DND-41 (cell line): ENCODE measurements around the gene FGF14.

Source experiments
- ATAC-seq: fragments of 200-7000 bp; cut with Tn5 transposase; 3 replicates; pipeline ENCODE4 v1.9.1; 2021; ENCODE audit warnings: low read depth; ENCODE audit not compliant: insufficient read depth
- DNase-seq: peaks from one replicate; pipeline ENCODE4 v3.0.0-alpha.2; 2020
- H2AFZ ChIP-seq: 2 replicates; pipeline ENCODE4 v1.6.0; 2012; ENCODE audit warnings: low read depth, low read length
- H3K27ac ChIP-seq: 2 replicates; pipeline ENCODE4 v1.5.1; 2012; ENCODE audit warnings: low read length, inconsistent platforms
- H3K27me3 ChIP-seq: fragments of 200-600 bp; sonication (generic); 2 replicates; pipeline ENCODE4 v1.6.0; 2012; ENCODE audit warnings: low read length, mild to moderate bottlenecking, inconsistent platforms; ENCODE audit not compliant: insufficient read depth, poor library complexity
- H3K36me3 ChIP-seq: 2 replicates; pipeline ENCODE4 v1.5.1; 2012; ENCODE audit warnings: low read length, inconsistent platforms; ENCODE audit not compliant: insufficient read depth
- H3K4me1 ChIP-seq: 2 replicates; pipeline ENCODE4 v1.5.1; 2012; ENCODE audit warnings: mild to moderate bottlenecking, low read length; ENCODE audit not compliant: insufficient read depth
- H3K4me2 ChIP-seq: 2 replicates; pipeline ENCODE4 v1.6.0; 2012; ENCODE audit warnings: mild to moderate bottlenecking, moderate library complexity, low read length, inconsistent platforms; ENCODE audit not compliant: insufficient read depth
- H3K4me3 ChIP-seq, 2 experiments: fragments of 200-600 bp in 1 of 2; shearing (Covaris generic) in 1 of 2; 2 replicates each; pipeline ENCODE4 v1.5.1; 2012 to 2016; ENCODE audit warnings: inconsistent platforms in 2 of 2, low read length in 2 of 2, mild to moderate bottlenecking in 2 of 2, low read depth in 1 of 2, moderate library complexity in 1 of 2
- H3K79me2 ChIP-seq: 2 replicates; pipeline ENCODE4 v1.6.0; 2012; ENCODE audit warnings: low read length, inconsistent platforms; ENCODE audit not compliant: insufficient read depth
- H3K9ac ChIP-seq: 2 replicates; pipeline ENCODE4 v1.6.0; 2012; ENCODE audit warnings: low read depth, mild to moderate bottlenecking, inconsistent platforms, low read length, moderate library complexity
- H3K9me3 ChIP-seq: 2 replicates; pipeline ENCODE4 v1.5.1; 2012; ENCODE audit warnings: low read length, moderate library complexity, mild to moderate bottlenecking, inconsistent platforms; ENCODE audit not compliant: insufficient read depth, severe bottlenecking
- H4K20me1 ChIP-seq: 2 replicates; pipeline ENCODE4 v1.6.0; 2012; ENCODE audit warnings: low read length; ENCODE audit not compliant: insufficient read depth
- EZH2 ChIP-seq: IDR thresholded peaks from 3 replicates; pipeline ENCODE4 v1.6.1; 2012; ENCODE audit warnings: borderline replicate concordance, low read depth, mild to moderate bottlenecking, moderate library complexity, low read length, inconsistent platforms; ENCODE audit not compliant: severe bottlenecking
- TF ChIP-seq, protein P1 (sequence below): IDR thresholded peaks from 2 replicates; pipeline ENCODE4 v1.5.1; 2012; ENCODE audit warnings: borderline replicate concordance, low read length, moderate library complexity, mild to moderate bottlenecking; ENCODE audit not compliant: poor library complexity, severe bottlenecking; ENCODE audit errors: extremely low read depth

The FGF14 gene

DNA sequence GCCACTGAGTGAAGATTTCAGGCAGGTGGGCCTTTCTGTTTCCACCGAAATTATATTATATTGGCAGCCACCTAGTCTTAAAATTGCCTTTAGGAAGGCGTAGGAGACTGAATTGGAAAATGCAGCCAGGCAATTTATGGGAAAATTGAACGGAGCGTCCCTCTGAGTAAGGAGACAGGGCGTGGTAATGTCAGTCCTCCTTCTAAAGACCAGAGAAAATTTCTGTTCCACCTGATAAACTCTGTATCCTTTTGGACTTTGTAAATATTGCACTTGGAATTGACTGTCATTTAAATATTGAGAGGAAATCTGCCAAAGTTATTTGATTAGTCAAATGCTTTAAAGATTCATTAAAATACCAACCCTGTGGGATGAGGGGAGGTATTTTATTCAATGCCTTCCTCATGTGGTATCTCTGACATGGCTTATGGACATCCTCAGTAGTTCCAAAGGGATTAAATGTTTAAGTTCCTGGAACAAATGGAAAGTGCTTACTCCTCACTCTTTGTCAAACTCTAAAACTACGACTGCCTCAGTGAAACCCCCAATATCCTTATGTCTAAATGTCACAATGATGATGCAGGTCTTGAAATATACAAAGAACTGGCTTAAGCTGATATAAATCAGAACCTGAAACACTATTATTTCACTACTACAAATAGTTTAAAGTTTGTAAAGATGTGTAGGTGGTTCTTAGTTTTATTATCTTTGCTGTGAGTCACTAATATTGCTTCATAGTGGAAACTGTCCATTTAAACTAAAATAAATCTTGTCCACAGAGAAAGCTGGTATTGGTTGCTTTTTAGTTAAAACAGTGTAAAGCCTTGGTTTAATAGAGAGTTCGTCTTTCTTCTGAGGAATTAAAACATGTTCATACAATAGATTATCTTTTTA lies 203.2 kb downstream of the FGF14 start:
- Histone ChIP-seq H3K36me3 (no peaks in the 10 kb centered on the region), H3K27ac (no peak overlapping the region), H3K4me3 (no peak overlapping the region), H3K79me2 (no peaks in the 10 kb centered on the region), H2AFZ (no peak overlapping the region), H3K27me3 (no peaks in the 10 kb centered on the region), H3K9me3 (no peaks in the 10 kb centered on the region), H3K4me2 (no peak overlapping the region), H3K4me1 (no peaks in the 10 kb centered on the region), H4K20me1 (no peaks in the 10 kb centered on the region), H3K9ac (no peak overlapping the region)
- TF ChIP-seq EZH2, result no peak
- TF ChIP-seq, protein P1, sequence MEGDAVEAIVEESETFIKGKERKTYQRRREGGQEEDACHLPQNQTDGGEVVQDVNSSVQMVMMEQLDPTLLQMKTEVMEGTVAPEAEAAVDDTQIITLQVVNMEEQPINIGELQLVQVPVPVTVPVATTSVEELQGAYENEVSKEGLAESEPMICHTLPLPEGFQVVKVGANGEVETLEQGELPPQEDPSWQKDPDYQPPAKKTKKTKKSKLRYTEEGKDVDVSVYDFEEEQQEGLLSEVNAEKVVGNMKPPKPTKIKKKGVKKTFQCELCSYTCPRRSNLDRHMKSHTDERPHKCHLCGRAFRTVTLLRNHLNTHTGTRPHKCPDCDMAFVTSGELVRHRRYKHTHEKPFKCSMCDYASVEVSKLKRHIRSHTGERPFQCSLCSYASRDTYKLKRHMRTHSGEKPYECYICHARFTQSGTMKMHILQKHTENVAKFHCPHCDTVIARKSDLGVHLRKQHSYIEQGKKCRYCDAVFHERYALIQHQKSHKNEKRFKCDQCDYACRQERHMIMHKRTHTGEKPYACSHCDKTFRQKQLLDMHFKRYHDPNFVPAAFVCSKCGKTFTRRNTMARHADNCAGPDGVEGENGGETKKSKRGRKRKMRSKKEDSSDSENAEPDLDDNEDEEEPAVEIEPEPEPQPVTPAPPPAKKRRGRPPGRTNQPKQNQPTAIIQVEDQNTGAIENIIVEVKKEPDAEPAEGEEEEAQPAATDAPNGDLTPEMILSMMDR, result no peak
- DNase-seq (no peak), ATAC-seq (no peak)

DNA sequence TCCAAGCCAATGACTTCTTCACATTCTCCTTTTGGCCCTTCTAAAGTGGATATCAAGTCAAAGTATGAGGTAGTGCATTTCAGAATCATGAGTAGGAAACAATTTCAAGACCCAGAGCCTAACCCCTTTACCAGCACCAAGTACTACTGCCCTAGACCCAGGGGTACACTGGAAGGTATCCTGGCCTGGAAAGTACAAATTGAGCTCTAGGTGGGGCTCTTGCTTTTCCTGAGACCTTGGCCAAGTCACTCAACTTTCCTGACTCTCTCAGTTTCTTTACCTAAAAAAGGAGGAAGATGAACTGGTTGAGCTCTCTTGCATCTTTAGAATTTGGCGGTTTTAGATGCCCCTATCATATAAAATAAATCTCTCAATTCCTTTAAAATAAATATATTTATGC lies 204.7 kb downstream of the FGF14 start:
- no peak overlapping the region for H3K27ac ChIP-seq
- DNase-seq, result no peak

DNA sequence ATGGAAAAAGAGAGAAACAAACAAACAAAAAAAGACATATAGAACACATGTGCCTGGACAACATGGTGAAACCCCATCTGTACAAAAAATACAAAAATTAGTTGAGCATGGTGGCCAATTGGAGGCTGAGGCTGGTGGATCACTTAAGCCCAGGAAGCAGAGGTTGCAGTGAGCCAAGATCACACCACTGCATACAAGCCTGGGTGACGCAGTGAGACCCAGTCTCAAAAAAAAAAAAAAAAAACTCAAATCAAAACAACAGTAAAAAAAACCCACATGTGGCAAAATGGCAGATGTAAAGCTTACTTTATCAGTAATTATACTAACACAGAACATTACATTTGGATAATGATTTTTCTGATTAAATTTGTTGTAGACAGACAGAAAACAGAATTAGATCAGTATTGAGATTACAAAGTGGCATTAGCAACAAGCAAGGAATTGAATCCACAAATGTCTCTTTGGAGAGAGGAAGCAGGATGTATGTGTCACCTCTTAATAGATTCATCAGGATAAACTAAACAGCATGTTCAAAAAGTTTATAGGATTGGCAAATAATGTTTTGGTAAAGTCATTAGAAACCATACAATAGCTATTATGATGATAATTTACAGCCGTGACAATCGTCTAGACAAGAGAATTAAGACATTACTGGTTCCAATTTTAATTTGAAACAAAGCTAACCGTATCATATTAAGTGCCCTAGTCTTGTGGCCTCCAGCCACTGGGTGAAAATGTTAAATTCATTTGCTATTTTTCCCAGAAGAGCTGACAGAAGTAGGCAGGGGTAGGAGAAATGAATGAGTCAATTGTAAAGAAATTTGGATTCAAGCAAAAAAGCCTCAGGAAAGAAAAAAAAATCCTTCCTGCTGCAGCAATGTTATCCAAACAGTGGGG lies 206.0 kb downstream of the FGF14 start:
- TF ChIP-seq, protein P1, result no peak
- TF ChIP-seq EZH2, result no peak
- H3K4me1 ChIP-seq, result no peaks in the 10 kb centered on the region
- DNase-seq (no peak), ATAC-seq (no peak)
- no peaks in the 10 kb centered on the region for H3K9me3 ChIP-seq
- no peaks in the 10 kb centered on the region for H3K36me3 ChIP-seq
- H3K27me3 ChIP-seq, result no peaks in the 10 kb centered on the region
- H3K4me3 ChIP-seq, result no peak overlapping the region
- no peaks in the 10 kb centered on the region for H4K20me1 ChIP-seq
- H3K4me2 ChIP-seq, result no peak overlapping the region
- no peak overlapping the region for H3K9ac ChIP-seq
- H3K79me2 ChIP-seq, result no peaks in the 10 kb centered on the region
- H2AFZ ChIP-seq, result no peak overlapping the region
- no peak overlapping the region for H3K27ac ChIP-seq

More for the DNA sequence above, 204.7 kb downstream of the FGF14 start:
- no peak for ATAC-seq
- no peak overlapping the region for H3K4me3 ChIP-seq
- H2AFZ ChIP-seq, result no peak overlapping the region
- H3K36me3 ChIP-seq, result no peaks in the 10 kb centered on the region
- no peaks in the 10 kb centered on the region for H4K20me1 ChIP-seq
- no peaks in the 10 kb centered on the region for H3K9me3 ChIP-seq
- H3K79me2 ChIP-seq, result no peaks in the 10 kb centered on the region
- no peak overlapping the region for H3K9ac ChIP-seq
- H3K27me3 ChIP-seq, result no peaks in the 10 kb centered on the region
- TF ChIP-seq, protein P1, result peak; percentile 18
- TF ChIP-seq EZH2, result no peak
- no peak overlapping the region for H3K4me2 ChIP-seq
- H3K4me1 ChIP-seq, result no peaks in the 10 kb centered on the region
